Astrocyte of the spinal cord (primary cell): ENCODE measurements around the gene STYX.

Experiments
- DNase-seq: peaks from one replicate; pipeline ENCODE4 v3.0.0; 2011; ENCODE audit warnings: low read depth, low spot score
- H3K4me3 ChIP-seq: 2 replicates; pipeline ENCODE4 v1.5.1; 2011; ENCODE audit warnings: low read depth, mild to moderate bottlenecking, low read length, moderate library complexity
- CTCF ChIP-seq: IDR thresholded peaks from 2 replicates; pipeline ENCODE4 v1.5.1; 2012; ENCODE audit warnings: low read depth, mild to moderate bottlenecking, low read length, inconsistent platforms
- in situ Hi-C: cut with HindIII; loops from 2 replicates; pipeline ENCODE4 v1.10.0; 2017; ENCODE audit warnings: low sequenced_read_pairs

STYX gene

GRCh38 chr14:52693532-52693931 is 36.4 kb upstream of the STYX start:
- in situ Hi-C loops: no loop called here
- TF ChIP-seq CTCF: no peak
- no peak for DNase-seq
- H3K4me3 ChIP-seq: no peak overlapping the region

- no peak for TF ChIP-seq CTCF
- in situ Hi-C loops: no loop called here
- DNase-seq: peak; percentile 52
- peak overlapping the region; percentile 87 for H3K4me3 ChIP-seq
Measured at GRCh38 chr14:52694761-52695480, 35.0 kb upstream of the STYX start.

- peak; percentile 88 for DNase-seq
- in situ Hi-C loops: no loop called here
- peak within 1 kb of the TSS; percentile 87 for H3K4me3 ChIP-seq
- no peak for TF ChIP-seq CTCF
Measured at GRCh38 chr14:52695481-52696091, 34.4 kb upstream of the STYX start, which contains the start of gene ERO1A. TSS of gene ERO1A (minus strand) at chr14:52695558. CDS start at chr14:52695481, 77 bp downstream.

- no peak for DNase-seq
- in situ Hi-C loops: no loop called here
- no peak for TF ChIP-seq CTCF
- no peak overlapping the region for H3K4me3 ChIP-seq
Measured at GRCh38 chr14:52700701-52701172, 29.2 kb upstream of the STYX start.

- in situ Hi-C loops: no loop called here
- no peak for TF ChIP-seq CTCF
- no peak overlapping the region for H3K4me3 ChIP-seq
- DNase-seq: no peak
Measured at GRCh38 chr14:52701223-52701622, 28.7 kb upstream of the STYX start.

GRCh38 chr14:52703225-52703624 is 26.7 kb upstream of the STYX start:
- H3K4me3 ChIP-seq: no peak overlapping the region
- peak; percentile 93 for DNase-seq
- TF ChIP-seq CTCF: no peak
- in situ Hi-C loops: no loop called here
